Measurements from ENCODE around the gene FASTKD2.
"Not testable (repeated sequence)": the region's sequence is repeated elsewhere in the genome, so short reads cannot be mapped to it uniquely, and the experiment has no call there.

The FASTKD2 gene

GRCh38 chr2:206801418-206802189 lies 36.2 kb downstream of the FASTKD2 start:
- no peak for TF ChIP-seq CTCF (IDR thresholded peaks at IDR 0.05; ENCODE audit: low read depth, low read length)
- no peak overlapping the region for H3K4me3 ChIP-seq (ENCODE audit: low read depth, low read length)

GRCh38 chr2:206802654-206803514 lies 37.5 kb downstream of the FASTKD2 start:
- no peak overlapping the region for H3K4me3 ChIP-seq (ENCODE audit: low read depth, low read length)
- TF ChIP-seq CTCF (IDR thresholded peaks at IDR 0.05; ENCODE audit: low read depth, low read length): no peak

GRCh38 chr2:206804326-206804725 lies 38.9 kb downstream of the FASTKD2 start:
- TF ChIP-seq CTCF (IDR thresholded peaks at IDR 0.05; ENCODE audit: low read depth, low read length): no peak
- H3K4me3 ChIP-seq (ENCODE audit: low read depth, low read length): no peak overlapping the region

GRCh38 chr2:206805887-206806607 lies 40.6 kb downstream of the FASTKD2 start:
- no peak overlapping the region for H3K4me3 ChIP-seq (ENCODE audit: low read depth, low read length)
- TF ChIP-seq CTCF (IDR thresholded peaks at IDR 0.05; ENCODE audit: low read depth, low read length): no peak

- H3K4me3 ChIP-seq (ENCODE audit: low read depth, low read length): not testable (repeated sequence)
Measured at GRCh38 chr2:206807624-206808023, 42.2 kb downstream of the FASTKD2 start.

GRCh38 chr2:206812471-206812870 lies 47.1 kb downstream of the FASTKD2 start:
- not testable (repeated sequence) for H3K4me3 ChIP-seq (ENCODE audit: low read depth, low read length)

GRCh38 chr2:206814498-206814897 lies 49.1 kb downstream of the FASTKD2 start:
- no peak for TF ChIP-seq CTCF (IDR thresholded peaks at IDR 0.05; ENCODE audit: low read depth, low read length)
- H3K4me3 ChIP-seq (ENCODE audit: low read depth, low read length): no peak overlapping the region

GRCh38 chr2:206820807-206821206 lies 55.4 kb downstream of the FASTKD2 start:
- no peak overlapping the region for H3K4me3 ChIP-seq (ENCODE audit: low read depth, low read length)
- no peak for TF ChIP-seq CTCF (IDR thresholded peaks at IDR 0.05; ENCODE audit: low read depth, low read length)
